Parathyroid adenoma (tissue), 2 donors: ENCODE results near the gene PLA2G7.
A peak's percentile ranks its signal among the peaks of the same experiment; 100 is the strongest.

ENCODE experiments used
- H2AFZ ChIP-seq: fragments of 300-600 bp; sonication (generic); one replicate; pipeline ENCODE4 v1.7.0; 2017; ENCODE audit warnings: antibody characterized with exemption, mild to moderate bottlenecking
- H3K27ac ChIP-seq: fragments of 300-600 bp; sonication (generic); one replicate; pipeline ENCODE4 v1.7.0; 2017
- H3K27me3 ChIP-seq: fragments of 300-600 bp; sonication (generic); one replicate; pipeline ENCODE4 v1.7.0; 2017; ENCODE audit warnings: low read length; ENCODE audit not compliant: control insufficient read depth, insufficient read depth
- H3K36me3 ChIP-seq: fragments of 300-600 bp; sonication (generic); one replicate; pipeline ENCODE4 v1.7.0; 2017; ENCODE audit warnings: low read length; ENCODE audit not compliant: control insufficient read depth, insufficient read depth
- H3K4me1 ChIP-seq: fragments of 300-600 bp; sonication (generic); one replicate; pipeline ENCODE4 v1.7.0; 2017; ENCODE audit warnings: control low read depth
- H3K4me2 ChIP-seq: fragments of 300-600 bp; sonication (generic); one replicate; pipeline ENCODE4 v1.7.0; 2017; ENCODE audit warnings: low read length
- H3K4me3 ChIP-seq: fragments of 300-600 bp; sonication (generic); one replicate; pipeline ENCODE4 v1.7.0; 2017; ENCODE audit warnings: low read depth, low read length
- H3K79me2 ChIP-seq: fragments of 300-600 bp; sonication (generic); one replicate; pipeline ENCODE4 v1.7.0; 2017; ENCODE audit warnings: control low read depth
- H3K9ac ChIP-seq: fragments of 300-600 bp; sonication (generic); one replicate; pipeline ENCODE4 v1.7.0; 2017; ENCODE audit warnings: mild to moderate bottlenecking
- H3K9me3 ChIP-seq: fragments of 300-600 bp; sonication (generic); one replicate; pipeline ENCODE4 v1.7.0; 2017; ENCODE audit warnings: low read length; ENCODE audit not compliant: control insufficient read depth
- CTCF ChIP-seq: fragments of 300-600 bp; sonication (generic); IDR thresholded peaks from one replicate; pipeline ENCODE4 v1.7.0; 2017; ENCODE audit warnings: antibody characterized with exemption, mild to moderate bottlenecking
- donor health status: primary hyperparathyroidism.

PLA2G7 gene

GRCh38 chr6:46687619-46688097 is 47.5 kb downstream of the PLA2G7 start, which contains the start of gene TDRD6:
Gene TDRD6 (plus strand): TSS chr6:46687885. CDS start chr6:46688129, 244 bp downstream.
- Histone ChIP-seq H2AFZ (no peak within 1 kb of the TSS), H3K27me3 (no peaks in the 10 kb centered on the region), H3K4me3 (no peak within 1 kb of the TSS), H3K4me2 (no peak within 1 kb of the TSS), H3K27ac (no peak within 1 kb of the TSS), H3K4me1 (no peaks in the 10 kb centered on the region), H3K36me3 (no peaks in the 10 kb centered on the region), H3K79me2 (no peaks in the 10 kb centered on the region), H3K9ac (no peak within 1 kb of the TSS), H3K9me3 (no peaks in the 10 kb centered on the region)
- TF ChIP-seq CTCF, result no peak

GRCh38 chr6:46684771-46685170 is 50.4 kb downstream of the PLA2G7 start:
- Histone ChIP-seq H3K4me1 (no peaks in the 10 kb centered on the region), H3K9me3 (no peaks in the 10 kb centered on the region), H3K36me3 (no peaks in the 10 kb centered on the region), H3K79me2 (no peaks in the 10 kb centered on the region), H2AFZ (no peak overlapping the region), H3K27ac (no peak overlapping the region), H3K9ac (no peak overlapping the region), H3K4me2 (no peak overlapping the region), H3K27me3 (no peaks in the 10 kb centered on the region), H3K4me3 (no peak overlapping the region)
- TF ChIP-seq CTCF, result no peak

- H3K4me1 ChIP-seq, result no peaks in the 10 kb centered on the region
- no peak overlapping the region for H3K27ac ChIP-seq
- peak; percentile 32 for TF ChIP-seq CTCF
These were observed 57.9 kb downstream of the PLA2G7 start for GRCh38 chr6:46677314-46677654.

GRCh38 chr6:46676604-46677313 is 58.4 kb downstream of the PLA2G7 start:
- Histone ChIP-seq H3K27me3 (no peaks in the 10 kb centered on the region), H3K79me2 (no peaks in the 10 kb centered on the region), H3K4me3 (no peak overlapping the region), H3K36me3 (no peaks in the 10 kb centered on the region), H3K4me2 (no peak overlapping the region), H3K4me1 (no peaks in the 10 kb centered on the region), H3K9ac (no peak overlapping the region), H2AFZ (no peak overlapping the region), H3K9me3 (no peaks in the 10 kb centered on the region), H3K27ac (no peak overlapping the region)
- no peak for TF ChIP-seq CTCF

More at GRCh38 chr6:46677314-46677654, 57.9 kb downstream of the PLA2G7 start:
- no peaks in the 10 kb centered on the region for H3K79me2 ChIP-seq
- H3K9ac ChIP-seq, result no peak overlapping the region
- H3K9me3 ChIP-seq, result no peaks in the 10 kb centered on the region
- H3K36me3 ChIP-seq, result no peaks in the 10 kb centered on the region
- H3K4me2 ChIP-seq, result no peak overlapping the region
- H3K27me3 ChIP-seq, result no peaks in the 10 kb centered on the region
- H2AFZ ChIP-seq, result no peak overlapping the region
- H3K4me3 ChIP-seq, result no peak overlapping the region

- H3K27me3 ChIP-seq, result no peaks in the 10 kb centered on the region
- no peaks in the 10 kb centered on the region for H3K4me1 ChIP-seq
- no peak overlapping the region for H3K27ac ChIP-seq
- H3K9ac ChIP-seq, result no peak overlapping the region
- no peak for TF ChIP-seq CTCF
- H3K36me3 ChIP-seq, result no peaks in the 10 kb centered on the region
- H3K4me3 ChIP-seq, result no peak overlapping the region
- no peak overlapping the region for H2AFZ ChIP-seq
- H3K4me2 ChIP-seq, result no peak overlapping the region
- no peaks in the 10 kb centered on the region for H3K9me3 ChIP-seq
- H3K79me2 ChIP-seq, result no peaks in the 10 kb centered on the region
These were observed 60.8 kb downstream of the PLA2G7 start for GRCh38 chr6:46674410-46674809.
